Measurements from ENCODE around the gene AP5Z1. TPM values are rescaled to one million over a fixed set of nuclear protein-coding genes. Genes with fewer than 3 reads are reported as not detected.

The AP5Z1 gene
- total RNA-seq, 1 donor from 2014 or later, result 88.6 TPM

GRCh38 chr7:4808565-4808964, 33.1 kb downstream of the AP5Z1 start:
- no peak for DNase-seq (ENCODE audit: low spot score)
- peaks cover 4% of the 10 kb centered on the region for H3K27me3 Mint-ChIP-seq (ENCODE audit: unreplicated experiment)
- no peak for TF ChIP-seq CTCF (IDR thresholded peaks at IDR 0.05; ENCODE audit: unreplicated experiment)
- no peaks in the 10 kb centered on the region for H3K4me1 Mint-ChIP-seq (ENCODE audit: unreplicated experiment)
- no peak overlapping the region for H3K27ac Mint-ChIP-seq (ENCODE audit: unreplicated experiment)
- peaks cover 4% of the 10 kb centered on the region for H3K36me3 Mint-ChIP-seq (ENCODE audit: low read depth, unreplicated experiment)
- no peak overlapping the region for H3K4me3 Mint-ChIP-seq (ENCODE audit: unreplicated experiment)
- no peaks in the 10 kb centered on the region for H3K9me3 Mint-ChIP-seq (ENCODE audit: unreplicated experiment)

- no peaks in the 10 kb centered on the region for H3K9me3 Mint-ChIP-seq (ENCODE audit: unreplicated experiment)
- no peaks in the 10 kb centered on the region for H3K4me1 Mint-ChIP-seq (ENCODE audit: unreplicated experiment)
- no peak overlapping the region for H3K4me3 Mint-ChIP-seq (ENCODE audit: unreplicated experiment)
- peaks cover 2% of the 10 kb centered on the region for H3K27me3 Mint-ChIP-seq (ENCODE audit: unreplicated experiment)
- no peak for DNase-seq (ENCODE audit: low spot score)
- no peak overlapping the region for H3K27ac Mint-ChIP-seq (ENCODE audit: unreplicated experiment)
- TF ChIP-seq CTCF (IDR thresholded peaks at IDR 0.05; ENCODE audit: unreplicated experiment), result no peak
- peaks cover 5% of the 10 kb centered on the region for H3K36me3 Mint-ChIP-seq (ENCODE audit: low read depth, unreplicated experiment)
Measured at GRCh38 chr7:4809091-4809591, 33.7 kb downstream of the AP5Z1 start.

GRCh38 chr7:4809666-4810065, 34.2 kb downstream of the AP5Z1 start:
- DNase-seq (ENCODE audit: low spot score), result no peak
- no peak for TF ChIP-seq CTCF (IDR thresholded peaks at IDR 0.05; ENCODE audit: unreplicated experiment)

GRCh38 chr7:4814433-4814832, 39.0 kb downstream of the AP5Z1 start:
- no peak for DNase-seq (ENCODE audit: low spot score)
- Mint-ChIP-seq H3K4me1 (ENCODE audit: unreplicated experiment) (peaks cover under 1% of the 10 kb centered on the region), H3K9me3 (ENCODE audit: unreplicated experiment) (no peaks in the 10 kb centered on the region), H3K27me3 (ENCODE audit: unreplicated experiment) (no peaks in the 10 kb centered on the region), H3K36me3 (ENCODE audit: low read depth, unreplicated experiment) (peaks cover 3% of the 10 kb centered on the region), H3K4me3 (ENCODE audit: unreplicated experiment) (no peak overlapping the region), H3K27ac (ENCODE audit: unreplicated experiment) (no peak overlapping the region)
- TF ChIP-seq CTCF (IDR thresholded peaks at IDR 0.05; ENCODE audit: unreplicated experiment), result no peak

More at GRCh38 chr7:4809666-4810065, 34.2 kb downstream of the AP5Z1 start:
- no peaks in the 10 kb centered on the region for H3K4me1 Mint-ChIP-seq (ENCODE audit: unreplicated experiment)
- peaks cover 7% of the 10 kb centered on the region for H3K36me3 Mint-ChIP-seq (ENCODE audit: low read depth, unreplicated experiment)
- H3K4me3 Mint-ChIP-seq (ENCODE audit: unreplicated experiment), result no peak overlapping the region
- no peaks in the 10 kb centered on the region for H3K9me3 Mint-ChIP-seq (ENCODE audit: unreplicated experiment)
- no peak overlapping the region for H3K27ac Mint-ChIP-seq (ENCODE audit: unreplicated experiment)
- H3K27me3 Mint-ChIP-seq (ENCODE audit: unreplicated experiment), result peaks cover 2% of the 10 kb centered on the region

- Mint-ChIP-seq H3K27me3 (ENCODE audit: unreplicated experiment) (no peaks in the 10 kb centered on the region), H3K9me3 (ENCODE audit: unreplicated experiment) (no peaks in the 10 kb centered on the region), H3K4me3 (ENCODE audit: unreplicated experiment) (no peak overlapping the region), H3K27ac (ENCODE audit: unreplicated experiment) (no peak overlapping the region), H3K4me1 (ENCODE audit: unreplicated experiment) (peaks cover 6% of the 10 kb centered on the region), H3K36me3 (ENCODE audit: low read depth, unreplicated experiment) (peaks cover 3% of the 10 kb centered on the region)
- DNase-seq (ENCODE audit: low spot score), result no peak
- no peak for TF ChIP-seq CTCF (IDR thresholded peaks at IDR 0.05; ENCODE audit: unreplicated experiment)
Measured at GRCh38 chr7:4815121-4815520, 39.7 kb downstream of the AP5Z1 start.

All from endothelial cell (in vitro differentiated cells).